ENCODE data around the gene SLIT2. TPM values are rescaled to one million over a fixed set of nuclear protein-coding genes. Genes with fewer than 3 reads are reported as not detected.

The SLIT2 gene
- total RNA-seq, 1 experiment from 2014 or later, result 5.3 TPM

DNA sequence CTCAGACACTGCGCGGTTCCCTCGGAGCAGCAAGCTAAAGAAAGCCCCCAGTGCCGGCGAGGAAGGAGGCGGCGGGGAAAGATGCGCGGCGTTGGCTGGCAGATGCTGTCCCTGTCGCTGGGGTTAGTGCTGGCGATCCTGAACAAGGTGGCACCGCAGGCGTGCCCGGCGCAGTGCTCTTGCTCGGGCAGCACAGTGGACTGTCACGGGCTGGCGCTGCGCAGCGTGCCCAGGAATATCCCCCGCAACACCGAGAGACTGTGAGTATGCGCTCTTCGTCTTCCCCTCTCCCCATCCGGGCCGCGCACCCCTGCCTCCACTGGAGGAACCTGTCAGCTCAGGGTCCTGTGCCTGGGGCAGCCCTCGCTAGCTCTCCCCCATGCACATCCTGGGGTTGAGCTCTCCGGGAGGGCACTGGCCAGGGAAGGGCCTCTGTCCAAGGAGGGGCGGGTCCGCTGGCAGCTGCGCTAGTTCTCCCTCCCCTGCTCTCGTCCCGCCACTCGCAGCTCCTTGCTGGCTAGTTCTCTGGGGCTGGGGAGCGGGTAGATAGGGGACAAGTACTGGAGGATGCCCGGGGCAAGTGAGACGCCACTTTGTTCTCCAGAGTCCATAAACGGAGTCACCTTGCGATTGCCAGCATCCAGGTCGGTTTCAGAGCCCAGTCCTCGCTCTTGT is 2.2 kb downstream of the SLIT2 start:
- H4K20me1 ChIP-seq (ENCODE audit: insufficient read depth), result no peaks in the 10 kb centered on the region

DNA sequence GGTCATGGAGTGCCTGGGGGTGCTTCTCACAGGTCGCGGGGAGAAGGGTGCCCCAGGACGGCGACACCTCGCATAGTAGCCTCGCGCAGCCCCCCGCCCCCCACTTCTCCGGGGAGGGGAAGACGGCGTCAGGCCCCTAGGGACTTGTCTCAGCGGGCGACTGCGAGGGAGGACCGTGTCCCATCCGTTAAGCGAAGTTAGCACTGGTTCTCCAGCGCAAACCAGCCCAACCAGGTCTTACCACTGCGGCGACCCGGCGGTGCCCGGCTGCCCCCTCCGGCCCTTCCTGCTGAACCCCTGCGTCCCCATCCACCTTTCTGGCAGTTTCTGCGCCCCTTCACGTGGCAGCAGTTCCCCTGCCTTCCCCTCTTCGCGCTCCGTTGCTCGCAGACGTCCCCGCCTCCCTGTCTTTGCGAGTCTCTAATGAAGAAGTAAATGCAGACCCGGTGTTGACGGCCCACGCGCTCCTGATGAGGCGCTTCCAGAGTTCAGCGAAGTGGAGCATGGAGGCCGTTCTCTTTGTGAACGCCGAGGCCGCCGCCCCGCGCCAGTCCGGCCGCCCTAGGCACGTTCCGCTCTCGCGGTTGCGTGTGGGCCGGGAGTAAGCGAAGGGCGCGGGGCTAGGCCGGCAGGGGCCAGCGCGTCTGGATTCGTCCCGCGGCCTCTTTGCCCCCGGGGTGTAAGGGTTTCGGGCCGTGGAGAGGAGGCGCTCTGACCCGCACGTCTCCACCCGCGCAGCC is 3.0 kb downstream of the SLIT2 start:
- no peak for TF ChIP-seq EZH2 (IDR thresholded peaks at IDR 0.05; ENCODE audit: low read depth)
- TF ChIP-seq, protein P1, sequence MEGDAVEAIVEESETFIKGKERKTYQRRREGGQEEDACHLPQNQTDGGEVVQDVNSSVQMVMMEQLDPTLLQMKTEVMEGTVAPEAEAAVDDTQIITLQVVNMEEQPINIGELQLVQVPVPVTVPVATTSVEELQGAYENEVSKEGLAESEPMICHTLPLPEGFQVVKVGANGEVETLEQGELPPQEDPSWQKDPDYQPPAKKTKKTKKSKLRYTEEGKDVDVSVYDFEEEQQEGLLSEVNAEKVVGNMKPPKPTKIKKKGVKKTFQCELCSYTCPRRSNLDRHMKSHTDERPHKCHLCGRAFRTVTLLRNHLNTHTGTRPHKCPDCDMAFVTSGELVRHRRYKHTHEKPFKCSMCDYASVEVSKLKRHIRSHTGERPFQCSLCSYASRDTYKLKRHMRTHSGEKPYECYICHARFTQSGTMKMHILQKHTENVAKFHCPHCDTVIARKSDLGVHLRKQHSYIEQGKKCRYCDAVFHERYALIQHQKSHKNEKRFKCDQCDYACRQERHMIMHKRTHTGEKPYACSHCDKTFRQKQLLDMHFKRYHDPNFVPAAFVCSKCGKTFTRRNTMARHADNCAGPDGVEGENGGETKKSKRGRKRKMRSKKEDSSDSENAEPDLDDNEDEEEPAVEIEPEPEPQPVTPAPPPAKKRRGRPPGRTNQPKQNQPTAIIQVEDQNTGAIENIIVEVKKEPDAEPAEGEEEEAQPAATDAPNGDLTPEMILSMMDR (conservative IDR thresholded peaks at IDR 0.05), result no peak
- Histone ChIP-seq H4K20me1 (ENCODE audit: insufficient read depth) (no peaks in the 10 kb centered on the region), H2AFZ (no peak overlapping the region)

More for the DNA sequence above, 2.2 kb downstream of the SLIT2 start:
- no TSS peak for BruUV-seq (replicated peaks)
- Histone ChIP-seq H3K9me3 (ENCODE audit: insufficient read depth, low read depth) (no peaks in the 10 kb centered on the region), H3K27me3 (ENCODE audit: insufficient read depth, low read depth) (peaks cover 8% of the 10 kb centered on the region; the same call in 1 of the 2 replicates), H3F3A (ENCODE audit: insufficient read depth, low read depth) (no peaks in the 10 kb centered on the region), H3K27ac (no peak overlapping the region), H3K4me2 (no peak overlapping the region), H3K9me2 (ENCODE audit: insufficient read depth) (no peaks in the 10 kb centered on the region), H3K4me1 (replicated peaks; ENCODE audit: insufficient read depth) (no peaks in the 10 kb centered on the region), H3K36me3 (ENCODE audit: low read depth) (no peaks in the 10 kb centered on the region), H2AFZ (no peak overlapping the region), H3K4me3 (no peak overlapping the region), H3K79me2 (ENCODE audit: low read depth) (no peaks in the 10 kb centered on the region)
- ChIA-PET CTCF (interaction anchor here (0.7 kb wide), 1 partner anchor 238 kb away, joined by 3 read pairs; no protein-coding TSS in a partner anchor), POLR2A (ENCODE audit: unreplicated experiment) (interaction anchor here (0.5 kb wide), 1 partner anchor 707 kb away, joined by 3 read pairs; no protein-coding TSS in a partner anchor)
- TF ChIP-seq, protein P1 (conservative IDR thresholded peaks at IDR 0.05), result no peak
- TF ChIP-seq EZH2 (IDR thresholded peaks at IDR 0.05; ENCODE audit: low read depth), result no peak
- DNase-seq, result peak in 1 of 2 experiments; percentile 18
- intact Hi-C loops (cut with micrococcal nuclease; ENCODE audit: unreplicated experiment), result loop anchor here (5.0 to 10.0 kb wide), 3 partner anchors 33 to 291 kb away; no protein-coding TSS in a partner anchor

GRCh38 chr4:20255251-20255586 is 3.5 kb downstream of the SLIT2 start:
- Histone ChIP-seq H3K36me3 (ENCODE audit: low read depth) (no peaks in the 10 kb centered on the region), H3K27me3 (ENCODE audit: insufficient read depth, low read depth) (peaks cover 8% of the 10 kb centered on the region; the same call in 1 of the 2 replicates), H3F3A (ENCODE audit: insufficient read depth, low read depth) (no peaks in the 10 kb centered on the region), H4K20me1 (ENCODE audit: insufficient read depth) (no peaks in the 10 kb centered on the region), H3K79me2 (ENCODE audit: low read depth) (no peaks in the 10 kb centered on the region), H2AFZ (no peak overlapping the region), H3K4me1 (replicated peaks; ENCODE audit: insufficient read depth) (no peaks in the 10 kb centered on the region), H3K9me3 (ENCODE audit: insufficient read depth, low read depth) (no peaks in the 10 kb centered on the region), H3K4me2 (no peak overlapping the region), H3K9me2 (ENCODE audit: insufficient read depth) (no peaks in the 10 kb centered on the region), H3K27ac (no peak overlapping the region), H3K4me3 (no peak overlapping the region)
- ChIA-PET CTCF (no interaction called here), POLR2A (ENCODE audit: unreplicated experiment) (no interaction called here)
- DNase-seq, result no peak
- TF ChIP-seq EZH2 (IDR thresholded peaks at IDR 0.05; ENCODE audit: low read depth), result no peak
- TF ChIP-seq, protein P1 (conservative IDR thresholded peaks at IDR 0.05), result no peak
- no TSS peak for BruUV-seq (replicated peaks)
- intact Hi-C loops (cut with micrococcal nuclease; ENCODE audit: unreplicated experiment), result loop anchor here (10.0 kb wide), 1 partner anchor 290 kb away; no protein-coding TSS in a partner anchor

More for the DNA sequence above, 3.0 kb downstream of the SLIT2 start:
- no peak for DNase-seq
- Histone ChIP-seq H3K9me3 (ENCODE audit: insufficient read depth, low read depth) (no peaks in the 10 kb centered on the region), H3K36me3 (ENCODE audit: low read depth) (no peaks in the 10 kb centered on the region), H3K4me1 (replicated peaks; ENCODE audit: insufficient read depth) (no peaks in the 10 kb centered on the region), H3F3A (ENCODE audit: insufficient read depth, low read depth) (no peaks in the 10 kb centered on the region), H3K4me3 (no peak overlapping the region), H3K27ac (no peak overlapping the region), H3K79me2 (ENCODE audit: low read depth) (no peaks in the 10 kb centered on the region), H3K9me2 (ENCODE audit: insufficient read depth) (no peaks in the 10 kb centered on the region), H3K27me3 (ENCODE audit: insufficient read depth, low read depth) (peaks cover 8% of the 10 kb centered on the region; the same call in 1 of the 2 replicates), H3K4me2 (no peak overlapping the region)
- intact Hi-C loops (cut with micrococcal nuclease; ENCODE audit: unreplicated experiment), result loop anchor here (5.0 to 10.0 kb wide), 3 partner anchors 33 to 290 kb away; no protein-coding TSS in a partner anchor
- ChIA-PET CTCF (no interaction called here), POLR2A (ENCODE audit: unreplicated experiment) (interaction anchor here (0.5 kb wide), 1 partner anchor 708 kb away, joined by 3 read pairs; no protein-coding TSS in a partner anchor)
- BruUV-seq (replicated peaks), result no TSS peak
